ENCODE results near the gene VWA3A. TPM values are rescaled to one million over a fixed set of nuclear protein-coding genes. Genes with fewer than 3 reads are reported as not detected.
"Not testable (repeated sequence)": the region's sequence is repeated elsewhere in the genome, so short reads cannot be mapped to it uniquely, and the experiment has no call there.

Gene VWA3A
- total RNA-seq = under 1 TPM; 0.18 to 0.39 TPM
- polyA plus RNA-seq = under 1 TPM; 0.13 to 0.20 TPM
- long read RNA-seq, donor 1 = 0 reads
- long read RNA-seq, donor 2 = 0 reads

- Histone ChIP-seq H3K4me3 (ENCODE audit: low read length in 2 of 2) (no peak within 1 kb of the TSS), H3K4me1 (ENCODE audit: control insufficient read depth in 1 of 2, insufficient read depth in 2 of 2, low read length in 2 of 2) (no peaks in the 10 kb centered on the region), H3K36me3 (ENCODE audit: control insufficient read depth in 1 of 2, insufficient read depth in 2 of 2, low read length in 1 of 2) (no peaks in the 10 kb centered on the region), H3K9me3 (ENCODE audit: control insufficient read depth, low read length) (no peaks in the 10 kb centered on the region), H3K27ac (ENCODE audit: low read depth in 1 of 2, low read length in 2 of 2) (no peak within 1 kb of the TSS), H3K27me3 (ENCODE audit: control insufficient read depth in 1 of 2, insufficient read depth in 2 of 2, low read length in 1 of 2) (peaks cover 0 to 2% of the 10 kb centered on the region in 2 donors)
- WGBS, 2 donors = 46% methylated on average over 9 of the region's 9 CpGs
- DNase-seq = no peak
- ATAC-seq (ENCODE audit: low FRiP score) = no peak
- intact Hi-C loops (cut with DNase I) = no loop called here
Measured at GRCh38 chr16:22092143-22092933, at the start of gene VWA3A. TSS of gene VWA3A (plus strand) at chr16:22092541. CDS start at chr16:22092638, 97 bp downstream.

GRCh38 chr16:22043882-22044281 lies 48.5 kb upstream of the VWA3A start:
- intact Hi-C loops (cut with DNase I) = not testable (repeated sequence)
- 90 to 95% methylated on average over 3 of the region's 3 CpGs for WGBS, 2 donors

GRCh38 chr16:22045888-22046287 lies 46.5 kb upstream of the VWA3A start:
- H3K4me3 ChIP-seq (ENCODE audit: low read length in 2 of 2); H3K27me3 ChIP-seq (ENCODE audit: control insufficient read depth in 1 of 2, insufficient read depth in 2 of 2, low read length in 1 of 2); H3K9me3 ChIP-seq (ENCODE audit: control insufficient read depth, low read length); H3K27ac ChIP-seq (ENCODE audit: low read depth in 1 of 2, low read length in 2 of 2); ATAC-seq (ENCODE audit: low FRiP score); H3K4me1 ChIP-seq (ENCODE audit: control insufficient read depth in 1 of 2, insufficient read depth in 2 of 2, low read length in 2 of 2); intact Hi-C loops (cut with DNase I); H3K36me3 ChIP-seq (ENCODE audit: control insufficient read depth in 1 of 2, insufficient read depth in 2 of 2, low read length in 1 of 2); DNase-seq: not testable (repeated sequence)
- WGBS, 2 donors = 56 to 64% methylated on average over 5 of the region's 5 CpGs

More at GRCh38 chr16:22043882-22044281, 48.5 kb upstream of the VWA3A start:
- not testable (repeated sequence) for H3K4me1 ChIP-seq (ENCODE audit: control insufficient read depth in 1 of 2, insufficient read depth in 2 of 2, low read length in 2 of 2); H3K9me3 ChIP-seq (ENCODE audit: control insufficient read depth, low read length); H3K36me3 ChIP-seq (ENCODE audit: control insufficient read depth in 1 of 2, insufficient read depth in 2 of 2, low read length in 1 of 2); ATAC-seq (ENCODE audit: low FRiP score); DNase-seq; H3K27ac ChIP-seq (ENCODE audit: low read depth in 1 of 2, low read length in 2 of 2); H3K27me3 ChIP-seq (ENCODE audit: control insufficient read depth in 1 of 2, insufficient read depth in 2 of 2, low read length in 1 of 2); H3K4me3 ChIP-seq (ENCODE audit: low read length in 2 of 2)

- Histone ChIP-seq H3K27ac (ENCODE audit: low read depth in 1 of 2, low read length in 2 of 2) (no peak overlapping the region), H3K4me1 (ENCODE audit: control insufficient read depth in 1 of 2, insufficient read depth in 2 of 2, low read length in 2 of 2) (peaks cover 0 to 1% of the 10 kb centered on the region in 2 donors), H3K27me3 (ENCODE audit: control insufficient read depth in 1 of 2, insufficient read depth in 2 of 2, low read length in 1 of 2) (no peaks in the 10 kb centered on the region), H3K36me3 (ENCODE audit: control insufficient read depth in 1 of 2, insufficient read depth in 2 of 2, low read length in 1 of 2) (no peaks in the 10 kb centered on the region), H3K4me3 (ENCODE audit: low read length in 2 of 2) (no peak overlapping the region), H3K9me3 (ENCODE audit: control insufficient read depth, low read length) (no peaks in the 10 kb centered on the region)
- no peak for ATAC-seq (ENCODE audit: low FRiP score)
- no peak for DNase-seq
- WGBS, 2 donors = 97 to 98% methylated on average over 4 of the region's 4 CpGs
- intact Hi-C loops (cut with DNase I) = no loop called here
Measured at GRCh38 chr16:22050963-22051362, 41.4 kb upstream of the VWA3A start.

- Histone ChIP-seq H3K27ac (ENCODE audit: low read depth in 1 of 2, low read length in 2 of 2) (no peak overlapping the region), H3K4me1 (ENCODE audit: control insufficient read depth in 1 of 2, insufficient read depth in 2 of 2, low read length in 2 of 2) (peaks cover 0 to 1% of the 10 kb centered on the region in 2 donors), H3K27me3 (ENCODE audit: control insufficient read depth in 1 of 2, insufficient read depth in 2 of 2, low read length in 1 of 2) (no peaks in the 10 kb centered on the region), H3K4me3 (ENCODE audit: low read length in 2 of 2) (no peak overlapping the region), H3K9me3 (ENCODE audit: control insufficient read depth, low read length) (no peaks in the 10 kb centered on the region), H3K36me3 (ENCODE audit: control insufficient read depth in 1 of 2, insufficient read depth in 2 of 2, low read length in 1 of 2) (no peaks in the 10 kb centered on the region)
- WGBS, 2 donors = 86 to 92% methylated on average over 6 of the region's 6 CpGs
- DNase-seq (no peak), ATAC-seq (ENCODE audit: low FRiP score) (no peak)
- intact Hi-C loops (cut with DNase I) = no loop called here
Measured at GRCh38 chr16:22052980-22053379, 39.4 kb upstream of the VWA3A start.

GRCh38 chr16:22053921-22054341 lies 38.4 kb upstream of the VWA3A start:
- 96% methylated on average over 4 of the region's 4 CpGs for WGBS, 2 donors
- Histone ChIP-seq H3K9me3 (ENCODE audit: control insufficient read depth, low read length) (no peaks in the 10 kb centered on the region), H3K4me1 (ENCODE audit: control insufficient read depth in 1 of 2, insufficient read depth in 2 of 2, low read length in 2 of 2) (peaks cover 0 to 1% of the 10 kb centered on the region in 2 donors), H3K27ac (ENCODE audit: low read depth in 1 of 2, low read length in 2 of 2) (no peak overlapping the region), H3K4me3 (ENCODE audit: low read length in 2 of 2) (no peak overlapping the region), H3K27me3 (ENCODE audit: control insufficient read depth in 1 of 2, insufficient read depth in 2 of 2, low read length in 1 of 2) (no peaks in the 10 kb centered on the region), H3K36me3 (ENCODE audit: control insufficient read depth in 1 of 2, insufficient read depth in 2 of 2, low read length in 1 of 2) (no peaks in the 10 kb centered on the region)
- DNase-seq (no peak), ATAC-seq (ENCODE audit: low FRiP score) (no peak)
- intact Hi-C loops (cut with DNase I) = no loop called here

- Histone ChIP-seq H3K4me3 (ENCODE audit: low read length in 2 of 2) (no peak overlapping the region), H3K27me3 (ENCODE audit: control insufficient read depth in 1 of 2, insufficient read depth in 2 of 2, low read length in 1 of 2) (no peaks in the 10 kb centered on the region), H3K27ac (ENCODE audit: low read depth in 1 of 2, low read length in 2 of 2) (no peak overlapping the region), H3K9me3 (ENCODE audit: control insufficient read depth, low read length) (no peaks in the 10 kb centered on the region), H3K36me3 (ENCODE audit: control insufficient read depth in 1 of 2, insufficient read depth in 2 of 2, low read length in 1 of 2) (no peaks in the 10 kb centered on the region), H3K4me1 (ENCODE audit: control insufficient read depth in 1 of 2, insufficient read depth in 2 of 2, low read length in 2 of 2) (peaks cover 0 to 1% of the 10 kb centered on the region in 2 donors)
- DNase-seq (no peak), ATAC-seq (ENCODE audit: low FRiP score) (no peak)
- WGBS, 2 donors = 84 to 87% methylated on average over 5 of the region's 5 CpGs
- intact Hi-C loops (cut with DNase I) = no loop called here
Measured at GRCh38 chr16:22054847-22055590, 37.3 kb upstream of the VWA3A start.

GRCh38 chr16:22055881-22056280 lies 36.5 kb upstream of the VWA3A start:
- no peak for DNase-seq
- no peak for ATAC-seq (ENCODE audit: low FRiP score)
- intact Hi-C loops (cut with DNase I) = no loop called here
- WGBS, 2 donors = 73 to 78% methylated on average over 5 of the region's 5 CpGs
- no peaks in the 10 kb centered on the region for H3K9me3 ChIP-seq (ENCODE audit: control insufficient read depth, low read length)
- H3K36me3 ChIP-seq (ENCODE audit: control insufficient read depth in 1 of 2, insufficient read depth in 2 of 2, low read length in 1 of 2) = no peaks in the 10 kb centered on the region
- H3K4me3 ChIP-seq (ENCODE audit: low read length in 2 of 2) = no peak overlapping the region
- peaks cover 0 to 1% of the 10 kb centered on the region in 2 donors for H3K4me1 ChIP-seq (ENCODE audit: control insufficient read depth in 1 of 2, insufficient read depth in 2 of 2, low read length in 2 of 2)
- H3K27me3 ChIP-seq (ENCODE audit: control insufficient read depth in 1 of 2, insufficient read depth in 2 of 2, low read length in 1 of 2) = no peaks in the 10 kb centered on the region
- no peak overlapping the region for H3K27ac ChIP-seq (ENCODE audit: low read depth in 1 of 2, low read length in 2 of 2)

Measured in aorta (tissue), 5 donors.